ENCODE measurements around the gene AASDH.

The AASDH gene

DNA sequence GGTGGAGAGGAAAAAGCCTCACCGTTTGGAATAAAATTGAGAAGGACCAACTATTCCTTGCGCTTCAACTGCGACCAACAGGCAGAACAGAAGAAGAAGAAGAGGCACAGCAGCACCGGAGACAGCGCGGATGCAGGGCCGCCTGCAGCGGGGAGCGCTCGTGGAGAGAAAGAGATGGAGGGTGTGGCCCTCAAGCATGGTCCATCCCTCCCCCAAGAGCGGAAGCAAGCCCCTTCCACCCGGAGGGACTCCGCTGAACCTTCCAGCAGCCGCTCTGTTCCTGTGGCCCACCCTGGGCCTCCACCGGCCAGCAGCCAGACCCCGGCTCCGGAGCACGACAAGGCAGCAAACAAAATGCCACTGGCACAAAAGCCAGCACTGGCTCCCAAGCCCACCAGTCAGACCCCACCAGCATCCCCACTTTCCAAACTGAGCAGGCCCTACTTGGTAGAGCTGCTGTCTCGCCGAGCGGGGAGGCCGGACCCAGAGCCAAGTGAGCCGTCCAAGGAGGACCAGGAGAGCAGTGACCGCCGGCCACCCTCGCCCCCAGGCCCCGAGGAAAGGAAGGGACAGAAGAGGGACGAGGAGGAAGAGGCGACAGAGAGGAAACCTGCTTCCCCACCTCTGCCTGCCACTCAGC lies 71.2 kb downstream of the AASDH start:
- DNase-seq (ENCODE audit: low spot score) = no peak

DNA sequence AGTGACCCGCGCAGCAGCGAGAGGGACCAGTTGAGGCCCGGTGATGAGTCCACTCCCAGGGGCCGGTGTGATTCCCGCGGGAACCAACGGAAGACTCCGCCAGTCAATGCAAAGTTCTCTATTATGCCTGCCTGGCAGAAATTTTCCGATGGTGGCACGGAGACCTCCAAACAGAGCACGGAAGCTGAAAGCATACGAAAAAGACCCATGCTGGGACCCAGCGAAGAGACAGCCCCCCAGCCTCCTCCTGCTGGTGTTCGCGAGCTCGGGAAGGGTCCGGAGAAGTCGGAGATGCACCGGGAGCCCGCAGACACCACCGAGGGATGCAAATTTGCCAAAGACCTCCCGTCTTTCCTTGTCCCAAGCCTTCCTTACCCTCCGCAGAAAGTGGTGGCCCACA lies 71.7 kb downstream of the AASDH start:
- no peak for DNase-seq (ENCODE audit: low spot score)

DNA sequence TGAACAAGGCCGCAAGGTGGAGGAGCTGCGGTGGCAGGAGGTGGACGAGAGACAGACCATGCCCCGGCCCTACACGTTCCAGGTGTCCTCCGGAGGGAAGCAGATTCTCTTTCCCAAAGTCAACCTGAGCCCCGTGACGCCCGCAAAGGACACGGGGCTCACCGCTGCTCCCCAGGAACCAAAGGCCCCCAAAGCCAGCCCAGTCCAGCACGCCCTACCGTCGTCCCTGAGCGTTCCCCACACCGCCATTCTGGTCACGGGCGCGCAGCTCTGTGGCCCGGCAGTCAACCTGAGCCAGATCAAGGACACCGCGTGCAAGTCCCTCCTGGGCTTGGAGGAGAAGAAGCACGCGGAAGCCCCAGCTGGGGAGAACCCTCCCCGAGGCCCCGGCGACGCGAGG lies 72.2 kb downstream of the AASDH start:
- DNase-seq (ENCODE audit: low spot score) = no peak

DNA sequence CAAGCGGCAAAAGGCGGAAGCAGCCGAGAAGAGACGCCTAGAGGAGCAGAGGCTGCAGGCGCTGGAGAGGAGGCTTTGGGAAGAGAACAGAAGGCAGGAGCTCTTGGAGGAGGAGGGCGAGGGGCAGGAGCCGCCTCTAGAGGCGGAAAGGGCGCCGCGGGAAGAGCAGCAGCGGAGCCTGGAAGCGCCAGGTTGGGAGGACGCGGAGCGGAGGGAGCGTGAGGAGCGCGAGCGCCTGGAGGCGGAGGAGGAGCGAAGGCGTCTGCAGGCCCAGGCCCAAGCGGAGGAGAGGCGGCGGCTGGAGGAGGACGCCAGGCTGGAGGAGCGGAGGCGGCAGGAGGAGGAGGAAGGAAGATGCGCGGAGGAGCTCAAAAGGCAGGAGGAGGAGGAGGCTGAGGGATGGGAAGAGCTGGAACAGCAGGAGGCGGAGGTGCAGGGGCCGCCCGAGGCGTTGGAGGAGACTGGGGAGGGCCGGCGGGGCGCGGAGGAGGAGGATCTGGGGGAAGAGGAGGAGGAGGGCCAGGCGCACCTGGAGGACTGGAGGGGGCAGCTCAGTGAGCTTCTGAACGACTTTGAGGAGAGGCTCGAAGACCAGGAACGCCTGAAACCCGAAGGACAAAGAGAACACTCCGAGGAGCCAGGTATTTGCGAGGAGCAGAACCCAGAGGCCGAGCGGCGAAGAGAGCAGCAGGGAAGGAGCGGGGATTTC lies 72.9 kb downstream of the AASDH start:
- no peak for DNase-seq (ENCODE audit: low spot score)

DNA sequence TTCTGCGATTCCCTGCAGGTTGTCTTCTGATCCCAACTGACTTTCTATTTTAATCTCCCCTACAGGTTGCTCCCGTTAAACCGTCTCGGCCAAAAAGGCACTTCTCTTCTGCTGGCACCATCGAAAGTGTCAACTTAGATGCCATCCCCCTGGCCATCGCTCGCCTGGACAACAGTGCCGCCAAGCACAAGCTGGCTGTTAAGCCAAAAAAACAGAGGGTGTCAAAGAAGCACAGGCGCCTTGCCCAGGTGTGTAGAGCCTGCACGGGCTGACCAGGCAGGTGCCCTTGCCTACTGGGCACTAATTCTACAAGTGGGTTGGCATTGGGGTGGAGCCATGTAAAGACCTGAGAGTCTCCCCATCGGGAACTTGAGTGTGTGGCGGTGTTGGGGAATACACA lies 74.2 kb downstream of the AASDH start:
- no peak for DNase-seq (ENCODE audit: low spot score)

DNA sequence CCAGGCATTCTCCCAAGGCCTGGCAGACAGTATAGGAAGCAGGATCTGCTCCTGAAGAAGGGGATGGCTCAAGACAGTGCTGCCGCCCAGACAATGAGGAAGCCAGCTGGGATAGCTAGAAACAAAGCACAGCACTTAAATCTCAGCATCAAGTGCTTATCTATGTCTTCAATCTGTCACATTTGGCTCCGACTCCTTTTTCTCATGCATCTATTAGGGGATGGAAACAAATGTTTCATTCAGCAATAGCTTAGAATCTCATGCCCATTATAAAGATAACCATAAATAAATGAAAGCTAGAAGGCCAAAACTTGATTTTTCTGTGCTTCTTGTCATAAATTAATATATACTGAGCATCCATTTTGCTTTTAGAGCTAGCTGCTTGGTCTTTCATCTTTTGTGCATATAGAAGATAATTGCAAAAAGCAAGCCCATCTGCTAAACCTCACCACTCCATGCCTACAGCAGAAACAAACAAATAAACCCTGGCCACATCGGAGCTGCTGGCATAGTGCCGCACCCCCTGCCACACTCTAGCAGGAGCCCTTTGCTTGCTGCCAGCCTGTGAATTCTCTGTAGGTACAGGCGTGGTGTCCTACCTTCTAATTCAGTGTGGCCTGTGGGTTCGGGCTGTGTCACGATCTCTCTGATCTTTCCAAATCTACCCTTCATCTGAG lies 75.9 kb downstream of the AASDH start:
- DNase-seq (ENCODE audit: low spot score) = no peak

DNA sequence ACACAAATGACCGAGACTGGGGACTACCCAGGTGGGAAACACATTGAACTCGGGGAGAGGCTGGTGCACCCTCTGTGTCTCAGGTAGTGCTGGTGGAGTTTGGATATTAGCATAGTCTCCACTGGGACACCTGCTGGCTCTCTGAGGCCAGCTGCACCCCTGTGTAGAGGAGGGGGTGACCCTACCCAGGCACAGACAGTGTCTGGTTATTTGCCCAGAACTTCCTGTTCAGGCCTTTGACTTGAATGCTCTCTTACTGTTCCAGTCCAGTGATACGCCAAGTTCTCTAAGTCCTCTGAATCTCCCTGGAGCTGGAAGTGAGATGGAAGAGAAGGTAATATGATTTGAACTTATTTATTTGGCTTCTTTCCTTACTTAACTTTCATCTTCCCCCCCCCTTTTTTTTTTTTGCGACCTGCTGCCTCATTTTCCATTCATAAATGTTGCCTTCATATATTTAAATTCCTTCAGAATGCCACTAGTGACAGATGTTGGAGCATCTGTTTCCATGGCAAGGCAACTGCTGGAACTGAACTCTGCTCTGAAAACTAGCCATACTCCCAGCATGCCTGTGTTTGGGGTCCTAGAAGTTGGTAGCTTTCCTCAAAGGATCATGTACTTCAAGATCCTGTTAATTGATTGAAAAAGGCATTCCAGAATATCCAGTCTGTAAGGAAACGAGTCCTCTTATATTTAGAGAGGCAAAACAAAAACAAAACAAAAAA lies 76.7 kb downstream of the AASDH start:
- peak; percentile 15 for DNase-seq (ENCODE audit: low spot score)

DNA sequence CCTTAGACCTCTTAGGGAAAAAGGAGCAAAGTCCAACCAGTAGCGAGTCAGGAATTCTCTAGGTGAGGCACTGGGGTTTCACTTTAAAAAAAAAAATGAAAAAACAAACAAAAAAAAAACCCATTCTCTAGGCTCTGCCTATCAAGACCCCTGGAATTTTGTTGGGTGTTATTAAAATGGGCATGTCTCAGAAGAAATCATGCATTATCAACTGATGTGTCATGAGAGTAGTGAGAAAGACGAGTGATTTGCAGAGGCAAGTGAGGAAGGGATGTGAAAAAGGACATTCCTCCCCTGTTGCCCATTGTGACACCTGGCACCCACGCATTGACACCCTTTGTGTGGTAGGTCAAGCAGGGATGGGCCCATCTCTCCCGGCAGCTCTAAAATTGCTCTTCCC lies 78.9 kb downstream of the AASDH start:
- DNase-seq (ENCODE audit: low spot score) = peak; percentile 61

DNA sequence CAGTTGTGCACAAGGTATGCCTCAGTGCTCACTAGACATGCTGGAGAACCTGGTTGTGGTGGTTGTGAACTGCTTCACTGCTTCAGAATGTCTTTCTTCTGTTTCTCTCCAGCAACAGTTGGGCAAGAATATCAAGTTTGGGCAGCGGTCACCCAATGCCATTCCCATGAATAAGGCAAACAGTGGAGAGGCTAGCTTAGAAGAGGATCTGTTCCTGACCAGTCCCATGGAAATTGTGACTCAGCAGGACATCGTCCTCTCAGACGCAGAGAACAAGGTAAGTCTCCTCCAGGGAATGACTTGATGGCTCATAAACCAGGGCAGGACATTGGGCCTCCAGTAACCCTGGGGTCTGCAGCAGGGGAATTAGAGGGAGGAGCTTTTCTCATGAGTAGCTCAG lies 79.9 kb downstream of the AASDH start:
- DNase-seq (ENCODE audit: low spot score) = peak; percentile 100

DNA sequence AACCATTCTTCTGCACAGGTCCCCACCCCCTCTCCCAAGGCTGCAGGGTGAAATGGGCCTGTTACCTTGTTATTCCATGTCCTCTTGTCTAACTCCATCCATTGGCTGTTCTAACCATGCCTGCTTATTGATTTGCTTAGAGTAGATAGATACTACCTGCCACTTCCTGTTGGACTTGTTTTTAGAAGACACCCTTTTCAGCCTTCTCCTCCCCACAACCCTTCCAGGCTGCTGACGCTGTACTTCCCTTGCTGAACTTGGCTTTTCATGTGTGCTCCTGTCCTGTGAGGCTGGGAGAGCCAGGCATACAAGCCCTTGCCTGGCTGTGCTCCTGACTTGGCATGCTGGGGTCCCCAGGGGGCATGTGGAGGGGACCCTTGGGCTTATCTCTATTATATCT lies 81.9 kb downstream of the AASDH start:
- no peak for DNase-seq (ENCODE audit: low spot score)

DNA sequence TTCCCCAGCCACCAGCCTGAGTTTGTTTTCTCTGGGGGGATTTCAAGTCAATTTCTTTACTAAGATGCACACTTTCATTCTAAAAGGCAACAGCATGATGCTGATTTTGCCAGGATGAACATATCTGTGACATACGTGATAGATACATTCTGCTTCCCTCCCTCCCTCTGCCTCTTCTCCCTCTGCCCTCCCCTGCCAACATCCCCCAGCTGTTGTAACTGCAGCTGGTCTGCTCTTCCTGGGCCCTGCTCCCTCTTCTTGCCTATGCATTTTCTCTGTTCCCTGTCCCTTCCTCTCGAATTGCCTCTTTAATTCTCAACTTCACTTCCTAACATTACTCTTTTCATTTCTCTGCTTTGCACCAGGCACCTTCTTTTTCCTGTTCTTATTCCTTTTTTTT lies 83.4 kb downstream of the AASDH start:
- no peak for DNase-seq (ENCODE audit: low spot score)

DNA sequence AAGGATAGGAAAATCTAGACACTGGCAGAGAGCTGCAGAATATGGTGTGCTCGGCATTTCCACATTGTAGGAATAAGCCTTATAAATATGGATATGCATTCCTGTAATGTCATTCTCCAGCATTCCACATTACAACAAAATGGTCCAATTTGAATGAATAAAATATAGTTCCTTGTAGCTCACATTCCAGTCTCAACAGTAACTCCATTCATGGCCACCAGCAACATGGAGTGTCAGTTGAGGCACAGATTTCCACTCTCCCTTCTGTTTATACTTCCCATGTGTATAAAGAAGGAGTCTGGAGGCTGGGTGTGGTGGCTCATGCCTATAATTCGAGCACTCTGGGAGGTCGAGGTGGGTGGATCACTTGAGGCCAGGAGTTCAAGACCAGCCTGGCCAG lies 84.5 kb downstream of the AASDH start:
- DNase-seq (ENCODE audit: low spot score) = peak; percentile 4

DNA sequence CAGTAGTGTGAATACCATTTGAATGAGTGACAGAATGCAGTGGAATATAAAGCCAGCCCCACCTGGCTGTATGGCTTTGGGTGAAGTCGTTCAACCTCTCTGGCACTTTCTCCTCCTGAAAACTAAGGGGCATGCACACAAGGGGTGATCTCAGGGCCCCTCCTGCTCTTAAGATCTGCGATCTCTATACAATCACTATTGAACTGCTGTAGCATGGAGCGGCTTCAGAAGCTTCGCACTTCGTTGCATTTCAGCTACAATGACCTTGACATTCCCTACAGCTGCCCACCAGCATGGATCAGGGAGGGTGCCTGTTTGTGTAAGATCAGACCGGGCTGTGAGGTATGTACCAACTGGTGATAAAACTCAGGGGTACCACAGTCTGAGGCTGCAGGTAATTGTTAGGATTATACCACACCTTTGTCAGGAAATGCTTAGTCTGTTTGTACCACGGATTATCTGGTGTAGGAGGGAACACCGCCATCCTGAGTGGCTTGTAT lies 85.2 kb downstream of the AASDH start:
- no peak for DNase-seq (ENCODE audit: low spot score)

DNA sequence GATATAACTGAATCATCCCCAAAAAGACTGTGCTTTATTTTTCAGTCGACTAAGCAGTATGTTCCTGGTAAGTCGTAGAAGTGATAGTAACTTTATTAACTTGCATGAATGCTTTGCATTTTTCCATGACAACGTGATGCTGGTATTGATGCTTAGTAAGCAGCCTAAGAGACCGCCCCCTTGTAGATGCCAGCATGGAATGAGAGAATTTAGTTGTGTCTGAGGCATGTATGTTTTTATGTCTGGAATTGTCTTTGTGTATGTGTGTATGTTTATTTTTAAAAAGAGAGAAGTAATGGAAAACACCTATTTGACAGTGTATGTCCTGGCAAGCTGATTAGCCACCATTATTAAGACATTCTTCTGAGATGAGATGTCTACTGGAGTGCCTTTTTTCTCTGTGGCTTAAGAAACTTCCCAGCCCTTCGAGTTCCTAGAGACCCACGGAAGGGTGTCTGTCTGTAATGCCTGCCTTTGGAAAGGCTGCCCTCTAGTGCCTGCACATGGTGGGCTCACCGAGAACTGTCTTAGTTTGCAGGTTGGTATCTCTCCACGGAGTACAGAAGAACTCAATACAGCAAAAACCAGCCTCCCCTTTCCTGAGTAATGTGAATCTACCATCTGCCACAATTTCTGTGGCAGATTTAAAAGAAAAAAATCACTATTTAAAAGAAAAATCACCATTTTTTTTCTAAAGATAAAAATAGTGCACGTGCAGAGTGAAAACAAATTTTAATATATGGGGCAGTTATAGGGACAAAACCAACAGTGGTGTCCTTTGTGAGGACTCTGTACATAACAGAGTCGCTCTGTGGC lies 85.9 kb downstream of the AASDH start:
- DNase-seq (ENCODE audit: low spot score) = peak; percentile 93

DNA sequence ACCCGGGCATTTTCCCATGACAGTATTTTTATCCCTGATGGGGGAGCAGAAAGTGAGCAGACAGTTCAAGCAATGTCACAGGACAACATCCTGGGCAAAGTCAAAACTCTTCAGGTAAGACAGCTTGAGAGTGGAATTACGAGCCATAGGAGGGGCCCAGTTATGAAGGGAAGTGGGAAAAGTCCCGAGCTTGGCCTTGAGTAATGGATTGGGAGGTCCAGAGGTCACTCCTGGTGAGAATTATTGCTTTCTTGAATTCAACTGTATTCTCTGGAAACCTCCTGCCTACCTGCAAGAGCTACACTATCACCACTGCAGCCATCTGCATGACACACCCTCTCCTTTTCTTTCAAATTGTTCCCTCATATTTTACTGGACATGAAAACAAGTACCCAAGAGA lies 89.1 kb downstream of the AASDH start:
- DNase-seq (ENCODE audit: low spot score) = no peak

DNA sequence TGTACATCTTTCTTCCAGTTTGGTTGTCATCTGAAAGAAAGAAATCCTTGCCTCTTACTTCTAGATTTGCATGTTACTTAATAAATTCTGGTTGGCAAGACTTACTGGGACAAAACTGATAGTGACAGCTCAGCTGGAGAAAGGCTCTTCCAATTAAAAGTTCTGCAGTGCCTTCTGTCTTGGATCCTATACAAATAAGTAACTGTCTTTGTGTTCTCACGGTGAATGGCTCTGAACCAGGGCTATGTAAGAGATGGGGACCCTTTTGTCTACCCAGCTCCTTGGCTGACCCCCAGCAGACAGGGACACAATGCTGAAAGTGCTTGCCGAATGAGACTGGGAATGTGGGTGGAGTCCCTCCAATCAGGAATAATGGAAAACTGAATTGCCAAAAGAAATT lies 89.5 kb downstream of the AASDH start:
- DNase-seq (ENCODE audit: low spot score) = no peak

DNA sequence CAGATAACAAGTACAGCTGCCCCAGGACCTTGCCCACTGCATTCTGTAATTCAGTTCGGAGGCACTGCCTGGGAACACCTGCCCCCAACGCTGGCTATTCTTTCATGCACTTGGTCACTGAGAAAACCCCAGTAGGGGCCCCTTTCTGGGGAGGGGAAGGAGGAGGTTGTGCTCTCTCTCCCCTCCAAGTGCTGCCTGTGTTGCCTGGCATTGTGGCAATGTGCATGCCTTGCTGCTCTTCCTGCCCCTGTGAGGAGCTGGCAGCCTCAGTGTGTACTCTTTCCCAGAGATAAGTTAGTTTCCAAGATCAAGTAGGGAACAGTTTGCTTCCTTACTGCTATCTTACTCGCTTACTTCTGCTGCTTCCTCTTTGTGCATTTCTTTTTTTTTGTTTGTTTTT lies 90.8 kb downstream of the AASDH start:
- DNase-seq (ENCODE audit: low spot score) = no peak

DNA sequence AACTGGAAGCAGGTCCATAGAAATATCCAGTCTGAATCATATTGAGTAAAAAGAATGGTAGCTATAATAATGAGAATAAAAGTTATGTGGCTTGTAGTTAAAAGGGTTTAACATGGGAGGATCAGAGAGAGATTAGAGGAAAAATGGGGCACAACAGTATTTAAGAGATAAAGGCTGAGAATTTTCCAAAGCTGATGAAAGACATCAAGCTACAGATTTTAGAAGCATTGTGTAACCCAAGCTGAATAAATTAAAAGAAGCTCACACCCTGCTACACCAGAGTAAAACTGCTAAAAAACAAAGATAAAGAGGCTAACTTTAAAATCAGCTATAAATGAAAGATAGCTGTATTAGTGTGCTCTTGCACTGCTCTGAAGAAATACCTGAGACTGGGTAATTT lies 94.2 kb downstream of the AASDH start:
- DNase-seq (ENCODE audit: low spot score) = no peak

DNA sequence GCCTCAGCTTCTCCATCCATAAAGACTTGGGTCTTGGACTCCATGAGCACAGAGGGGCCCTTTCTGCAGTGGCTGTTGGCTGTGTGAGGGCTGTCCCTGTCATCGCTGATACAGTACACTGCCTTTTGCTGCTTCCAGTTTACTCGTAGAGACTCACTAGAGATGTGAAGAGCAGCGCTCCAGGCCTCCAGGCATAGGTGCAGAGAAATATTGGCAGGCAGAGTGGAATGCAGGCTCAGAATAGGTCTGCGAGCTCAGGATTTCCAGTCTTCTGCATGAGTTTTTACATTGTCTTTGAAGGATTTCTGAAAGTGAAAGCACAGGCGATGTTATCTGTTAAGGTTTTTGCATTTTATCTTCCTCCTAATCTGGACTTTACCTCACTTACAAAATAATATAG lies 97.4 kb downstream of the AASDH start:
- DNase-seq (ENCODE audit: low spot score) = no peak

DNA sequence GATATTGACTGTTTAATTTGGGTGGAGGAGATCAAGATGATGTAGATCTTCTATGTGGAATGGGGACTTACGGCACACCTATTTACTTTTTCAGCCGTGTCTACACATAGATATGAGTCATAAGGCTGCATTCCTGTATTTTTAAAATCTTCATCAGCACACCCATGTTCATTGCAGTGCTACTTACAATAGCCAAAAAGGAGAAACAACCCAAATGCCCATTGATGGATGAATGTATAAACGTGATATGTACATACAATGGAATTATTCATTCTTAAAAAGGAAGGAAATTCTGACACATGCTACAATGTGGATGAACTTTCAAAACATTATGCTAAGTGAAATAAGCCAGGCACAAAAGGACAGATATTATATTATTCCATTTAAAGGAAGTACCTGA lies 98.6 kb downstream of the AASDH start:
- no peak for DNase-seq (ENCODE audit: low spot score)

Measured in kidney tubule cell (primary cell).